H9 (cell line): Measurements from ENCODE around the gene C20orf202. TPM values are rescaled to one million over a fixed set of nuclear protein-coding genes. Genes with fewer than 3 reads are reported as not detected.

ENCODE experiments used
- DNase-seq: peaks from one replicate; pipeline ENCODE4 v3.0.0-alpha.2; 2017
- H2AFZ ChIP-seq: one replicate; pipeline ENCODE4 v1.6.1; 2013; ENCODE audit warnings: mild to moderate bottlenecking, low read length, control low read depth, moderate library complexity
- H2AK5ac ChIP-seq: 2 replicates; pipeline ENCODE4 v1.6.1; 2013; ENCODE audit warnings: low read length, control low read depth, mixed read lengths; ENCODE audit not compliant: insufficient read length
- H2BK120ac ChIP-seq: one replicate; pipeline ENCODE4 v1.6.1; 2013; ENCODE audit warnings: low read depth, mild to moderate bottlenecking, low read length, control low read depth, inconsistent platforms; ENCODE audit not compliant: poor library complexity, severe bottlenecking
- H2BK12ac ChIP-seq: 2 replicates; pipeline ENCODE4 v1.6.1; 2013; ENCODE audit warnings: low read length, control low read depth, mixed read lengths, low read depth; ENCODE audit not compliant: insufficient read length
- H2BK15ac ChIP-seq: 2 replicates; pipeline ENCODE4 v1.6.1; 2013; ENCODE audit warnings: low read depth, low read length, control low read depth
- H2BK20ac ChIP-seq: one replicate; pipeline ENCODE4 v1.6.1; 2013; ENCODE audit warnings: low read depth, mild to moderate bottlenecking, low read length, control low read depth, inconsistent platforms; ENCODE audit not compliant: poor library complexity, severe bottlenecking
- H2BK5ac ChIP-seq: 2 replicates; pipeline ENCODE4 v1.6.1; 2013; ENCODE audit warnings: low read length, control low read depth, mixed read lengths; ENCODE audit not compliant: insufficient read length
- H3K14ac ChIP-seq: 2 replicates; pipeline ENCODE4 v1.6.1; 2013; ENCODE audit warnings: low read length, control low read depth; ENCODE audit not compliant: insufficient read depth
- H3K18ac ChIP-seq: 2 replicates; pipeline ENCODE4 v1.6.1; 2013; ENCODE audit warnings: low read depth, mild to moderate bottlenecking, mixed read lengths, low read length, control low read depth; ENCODE audit not compliant: insufficient read length
- H3K23ac ChIP-seq: 2 replicates; pipeline ENCODE4 v1.6.1; 2013; ENCODE audit warnings: low read length, control low read depth, mixed read lengths, low read depth; ENCODE audit not compliant: insufficient read length
- H3K23me2 ChIP-seq: 2 replicates; pipeline ENCODE4 v1.6.1; 2013; ENCODE audit warnings: low read depth, mild to moderate bottlenecking, mixed read lengths, low read length, control low read depth; ENCODE audit not compliant: insufficient read length, poor library complexity, severe bottlenecking
- H3K27ac ChIP-seq: 2 replicates; pipeline ENCODE4 v1.5.1; 2013; ENCODE audit warnings: low read length, control low read depth, mixed read lengths, low read depth; ENCODE audit not compliant: insufficient read length
- H3K27me3 ChIP-seq: 2 replicates; pipeline ENCODE4 v1.6.1; 2013; ENCODE audit warnings: low read length, control low read depth, inconsistent platforms; ENCODE audit not compliant: insufficient read depth
- H3K4ac ChIP-seq: 2 replicates; pipeline ENCODE4 v1.6.1; 2013; ENCODE audit warnings: low read depth, mild to moderate bottlenecking, control low read depth, inconsistent platforms, low read length, moderate library complexity
- H3K4me1 ChIP-seq: 2 replicates; pipeline ENCODE4 v1.6.1; 2013; ENCODE audit warnings: low read length, control low read depth, inconsistent platforms; ENCODE audit not compliant: insufficient read depth
- H3K4me2 ChIP-seq: 2 replicates; pipeline ENCODE4 v1.6.1; 2013; ENCODE audit warnings: low read length, control low read depth, mixed read lengths; ENCODE audit not compliant: insufficient read length, insufficient read depth
- H3K56ac ChIP-seq: 2 replicates; pipeline ENCODE4 v1.6.1; 2013; ENCODE audit warnings: low read depth, mild to moderate bottlenecking, mixed read lengths, low read length, control low read depth; ENCODE audit not compliant: insufficient read length
- H3K79me1 ChIP-seq: 2 replicates; pipeline ENCODE4 v1.6.1; 2013; ENCODE audit warnings: low read depth, mild to moderate bottlenecking, moderate library complexity, low read length, control low read depth, inconsistent platforms; ENCODE audit not compliant: insufficient read depth, poor library complexity, severe bottlenecking
- H3K79me2 ChIP-seq: 2 replicates; pipeline ENCODE4 v1.6.1; 2013; ENCODE audit warnings: low read length, control low read depth, inconsistent platforms; ENCODE audit not compliant: insufficient read depth
- H3K9ac ChIP-seq: 2 replicates; pipeline ENCODE4 v1.6.1; 2013; ENCODE audit warnings: low read length, control low read depth, mixed read lengths; ENCODE audit not compliant: insufficient read length; ENCODE audit errors: extremely low read depth
- H3K9me3 ChIP-seq: one replicate; pipeline ENCODE4 v1.6.1; 2013; ENCODE audit warnings: low read depth, low read length, inconsistent platforms; ENCODE audit not compliant: control insufficient read depth
- H3T11ph ChIP-seq: one replicate; pipeline ENCODE4 v1.6.1; 2013; ENCODE audit warnings: mild to moderate bottlenecking, low read length, control low read depth, inconsistent platforms
- H4K20me1 ChIP-seq: one replicate; pipeline ENCODE4 v1.6.1; 2013; ENCODE audit not compliant: control insufficient read depth, insufficient read length, insufficient read depth
- H4K5ac ChIP-seq: 2 replicates; pipeline ENCODE4 v1.6.1; 2013; ENCODE audit warnings: low read depth, mild to moderate bottlenecking, mixed read lengths, low read length, control low read depth; ENCODE audit not compliant: insufficient read length
- H4K8ac ChIP-seq: replicated peaks from 2 replicates; pipeline ENCODE4 v1.6.1; 2013; ENCODE audit warnings: low read length, control low read depth, mixed read lengths, low read depth; ENCODE audit not compliant: insufficient read length
- H4K91ac ChIP-seq: 2 replicates; pipeline ENCODE4 v1.6.1; 2013; ENCODE audit warnings: low read depth, mild to moderate bottlenecking, moderate library complexity, mixed read lengths, low read length, control low read depth; ENCODE audit not compliant: insufficient read length
- H3K27ac Mint-ChIP-seq, 3 experiments: 2 replicates in 2 of 3; 3 replicates in 1 of 3; pipeline ENCODE4 v1.8.0; 2020 to 2021; ENCODE audit warnings: mixed read lengths in 3 of 3, mild to moderate bottlenecking in 1 of 3, moderate library complexity in 1 of 3
- H3K27me3 Mint-ChIP-seq: 2 replicates; pipeline ENCODE4 v1.8.0; 2021; ENCODE audit warnings: low read depth, mild to moderate bottlenecking, moderate library complexity, mixed read lengths
- H3K36me3 Mint-ChIP-seq, 3 experiments: 2 replicates in 2 of 3; 3 replicates in 1 of 3; pipeline ENCODE4 v1.8.0; 2020 to 2021; ENCODE audit warnings: low read depth in 3 of 3, mixed read lengths in 3 of 3; ENCODE audit not compliant: insufficient read depth in 1 of 3
- H3K4me1 Mint-ChIP-seq, 2 experiments: 2 replicates each; pipeline ENCODE4 v1.8.0; 2020; ENCODE audit warnings: mixed read lengths in 2 of 2
- H3K4me3 Mint-ChIP-seq, 2 experiments: 2 replicates in 1 of 2; 3 replicates in 1 of 2; pipeline ENCODE4 v1.8.0; 2020 to 2021; ENCODE audit warnings: mild to moderate bottlenecking in 2 of 2, mixed read lengths in 2 of 2, moderate library complexity in 1 of 2
- H3K9me3 Mint-ChIP-seq, 2 experiments: 2 replicates in 1 of 2; 3 replicates in 1 of 2; pipeline ENCODE4 v1.8.0; 2020; ENCODE audit warnings: mild to moderate bottlenecking in 2 of 2, mixed read lengths in 2 of 2, moderate library complexity in 1 of 2
- WGBS: extraction: QIAGEN DNeasy Blood & Tissue Kit; methylation state at CpG from one replicate; pipeline ENCODE4 v1.1.7; 2013; ENCODE audit warnings: missing lambda C conversion rate, low lambda C conversion rate, mixed read lengths; ENCODE audit not compliant: insufficient read length; ENCODE audit errors: extremely low coverage; 5-methylcytosine and 5-hydroxymethylcytosine counted together
- total RNA-seq: library from RNA; stranded (reverse); gene quantifications from 2 replicates; pipeline ENCODE4 v1.2.1, GENCODE V29; 2021
- TF ChIP-seq, protein P1 (sequence below): fragments of 200-600 bp; sonication (generic); conservative IDR thresholded peaks from 3 replicates; pipeline ENCODE4 v1.8.0; 2021; ENCODE audit warnings: antibody characterized with exemption, mild to moderate bottlenecking

Gene C20orf202
- total RNA-seq, 1 experiment from 2014 or later = 0.13 TPM

DNA sequence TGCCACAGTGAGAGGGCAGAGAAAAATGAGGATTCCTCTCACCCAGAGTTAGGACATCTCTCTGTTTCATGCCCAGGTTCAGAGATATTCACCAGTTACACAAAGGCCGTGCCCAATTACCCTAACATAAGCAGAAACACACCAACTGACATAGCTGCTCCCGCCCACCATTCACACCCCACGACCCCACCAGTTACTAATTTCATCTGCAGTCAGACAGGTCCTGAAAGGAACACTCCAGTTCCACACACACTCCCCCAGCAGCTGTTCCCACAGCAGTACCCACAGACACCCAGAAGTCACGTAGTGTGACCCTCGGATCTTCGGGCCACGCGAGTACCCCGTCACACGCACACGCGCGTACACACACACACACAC lies 19.0 kb upstream of the C20orf202 start:
- no peak overlapping the region for H3K27ac Mint-ChIP-seq
- H3K14ac ChIP-seq = peak overlapping the region; percentile 80; the same call in 1 of the 2 replicates
- H3K18ac ChIP-seq = no peak overlapping the region
- no peak overlapping the region for H3K23ac ChIP-seq
- H3K36me3 Mint-ChIP-seq = peaks cover 0 to 5% (median 4%) of the 10 kb centered on the region in 3 experiments; a peak in 2 of 7 replicates
- no peak for DNase-seq
- H3K27ac ChIP-seq = no peak overlapping the region
- H2BK5ac ChIP-seq = no peak overlapping the region
- H2AK5ac ChIP-seq = no peak overlapping the region
- H3K9ac ChIP-seq = no peak overlapping the region
- H2AFZ ChIP-seq = no peak overlapping the region
- no peaks in the 10 kb centered on the region for H3K79me2 ChIP-seq
- H3K79me1 ChIP-seq = no peaks in the 10 kb centered on the region
- no peaks in the 10 kb centered on the region; a peak in 2 of 5 replicates for H3K9me3 Mint-ChIP-seq
- H4K5ac ChIP-seq = no peak overlapping the region
- H4K91ac ChIP-seq = no peak overlapping the region
- no peak overlapping the region for H3K56ac ChIP-seq
- no peak overlapping the region for H2BK15ac ChIP-seq
- H3K23me2 ChIP-seq = peaks cover 4% of the 10 kb centered on the region
- H3T11ph ChIP-seq = no peak overlapping the region
- no peak overlapping the region for H4K8ac ChIP-seq
- TF ChIP-seq, protein P1, sequence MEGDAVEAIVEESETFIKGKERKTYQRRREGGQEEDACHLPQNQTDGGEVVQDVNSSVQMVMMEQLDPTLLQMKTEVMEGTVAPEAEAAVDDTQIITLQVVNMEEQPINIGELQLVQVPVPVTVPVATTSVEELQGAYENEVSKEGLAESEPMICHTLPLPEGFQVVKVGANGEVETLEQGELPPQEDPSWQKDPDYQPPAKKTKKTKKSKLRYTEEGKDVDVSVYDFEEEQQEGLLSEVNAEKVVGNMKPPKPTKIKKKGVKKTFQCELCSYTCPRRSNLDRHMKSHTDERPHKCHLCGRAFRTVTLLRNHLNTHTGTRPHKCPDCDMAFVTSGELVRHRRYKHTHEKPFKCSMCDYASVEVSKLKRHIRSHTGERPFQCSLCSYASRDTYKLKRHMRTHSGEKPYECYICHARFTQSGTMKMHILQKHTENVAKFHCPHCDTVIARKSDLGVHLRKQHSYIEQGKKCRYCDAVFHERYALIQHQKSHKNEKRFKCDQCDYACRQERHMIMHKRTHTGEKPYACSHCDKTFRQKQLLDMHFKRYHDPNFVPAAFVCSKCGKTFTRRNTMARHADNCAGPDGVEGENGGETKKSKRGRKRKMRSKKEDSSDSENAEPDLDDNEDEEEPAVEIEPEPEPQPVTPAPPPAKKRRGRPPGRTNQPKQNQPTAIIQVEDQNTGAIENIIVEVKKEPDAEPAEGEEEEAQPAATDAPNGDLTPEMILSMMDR = no peak
- no peak overlapping the region for H2BK20ac ChIP-seq
- peak overlapping the region; percentile 69 to 84 for H3K4me3 Mint-ChIP-seq
- no peak overlapping the region for H2BK120ac ChIP-seq
- H3K9me3 ChIP-seq = no peaks in the 10 kb centered on the region
- no peaks in the 10 kb centered on the region for H4K20me1 ChIP-seq
- no peak overlapping the region for H3K4ac ChIP-seq
- no peak overlapping the region for H2BK12ac ChIP-seq
- H3K4me1 Mint-ChIP-seq = peaks cover 18 to 25% of the 10 kb centered on the region in 2 experiments
- H3K27me3 Mint-ChIP-seq = peaks cover 40% of the 10 kb centered on the region
- H3K4me2 ChIP-seq = peak overlapping the region; percentile 74
- peaks cover 12% of the 10 kb centered on the region; the same call in 1 of the 2 replicates for H3K4me1 ChIP-seq
- WGBS = no CpG with 5 or more reads among the region's 13 CpGs
- H3K27me3 ChIP-seq = peaks cover 16% of the 10 kb centered on the region; the same call in 1 of the 2 replicates
